Fibroblast of lung (primary cell): ENCODE measurements around the gene XRCC4.

ENCODE experiments used
- CTCF ChIP-seq, 2 donors: IDR thresholded peaks in 1 of 2; conservative IDR thresholded peaks in 1 of 2; 1 replicate in 1 of 2; 2 replicates in 1 of 2; pipeline ENCODE4 v1.5.1; 2011 to 2012; ENCODE audit warnings: low read length in 2 of 2, control low read depth in 1 of 2, inconsistent platforms in 1 of 2, low read depth in 1 of 2, mild to moderate bottlenecking in 1 of 2
- EZH2 ChIP-seq: IDR thresholded peaks from 2 replicates; pipeline ENCODE4 v1.5.1; 2012; ENCODE audit warnings: low read length, control low read depth, mild to moderate bottlenecking; ENCODE audit errors: missing control alignments

- TF ChIP-seq CTCF (conservative IDR thresholded peaks at IDR 0.05 in 1 of 2, IDR thresholded peaks at IDR 0.05 in 1 of 2; ENCODE audit: low read depth in 1 of 2, low read length in 2 of 2) (no peak), EZH2 (no peak)
Measured at GRCh38 chr5:83331842-83332241, 254.5 kb downstream of the XRCC4 start.
